K562 (cell line): ENCODE measurements around the gene DNASE1L2. TPM values are rescaled to one million over a fixed set of nuclear protein-coding genes. Genes with fewer than 3 reads are reported as not detected.

ENCODE experiments used
- ATAC-seq: fragments of 200-7000 bp; cut with Tn5 transposase; 3 replicates; pipeline ENCODE4 v1.9.1; 2020; ENCODE audit warnings: moderate library complexity
- BruUV-seq: library from RNA; stranded (reverse); fragments of 400-500 nt; replicated peaks from 2 replicates; lab custom pipeline; 2021; lab: Mats Ljungman, UMichigan
- CTCF ChIA-PET: fragments of 300-600 bp; formaldehyde crosslinking; extraction: SDS; loops from one replicate; lab custom pipeline; 2021; ENCODE audit warnings: low intra/inter-chr PET ratio; lab: Yijun Ruan, JAX
- POLR2A ChIA-PET: fragments of 300-600, 350-650 bp; sonication (Branson Sonifier 250); formaldehyde crosslinking; extraction: SDS; loops from one replicate; lab custom pipeline; 2021; ENCODE audit warnings: antibody characterized with exemption, inconsistent platforms; lab: Yijun Ruan, JAX
- DNase-seq, 4 experiments: peaks; one replicate each; pipeline versions ENCODE4 v3.0.0 to v3.0.0-alpha.2; 2011 to 2018; ENCODE audit warnings: low spot score in 3 of 4, mixed read lengths in 3 of 4; ENCODE audit errors: extremely low read depth in 1 of 4
- FAIRE-seq: peaks from 2 replicates; lab custom pipeline; 2011; peaks lifted over from hg19 to GRCh38; lab: Jason Lieb, UNC
- H2AFZ ChIP-seq: 2 replicates; pipeline ENCODE4 v1.6.0; 2011; ENCODE audit warnings: low read depth, low read length, control low read depth, inconsistent platforms
- H3K27ac ChIP-seq: fragments of 200-600 bp; 3 replicates; pipeline ENCODE4 v1.8.0; 2011; ENCODE audit warnings: low read depth, mild to moderate bottlenecking, control low read depth, inconsistent platforms, low read length, moderate library complexity, mixed read lengths; ENCODE audit errors: extremely low read depth
- H3K27me3 ChIP-seq, 2 experiments: fragments of 300-600 bp in 1 of 2; 2 replicates in 1 of 2; 3 replicates in 1 of 2; pipeline versions ENCODE4 v1.6.0 to v1.8.0; 2011; ENCODE audit warnings: inconsistent platforms in 2 of 2, low read length in 2 of 2, mild to moderate bottlenecking in 1 of 2, mixed read lengths in 1 of 2, moderate library complexity in 1 of 2; ENCODE audit not compliant: control insufficient read depth in 2 of 2, insufficient read depth in 2 of 2
- H3K36me3 ChIP-seq: fragments of 300-600 bp; 3 replicates; pipeline ENCODE4 v1.8.0; 2011; ENCODE audit warnings: mild to moderate bottlenecking, low read length, inconsistent platforms; ENCODE audit not compliant: control insufficient read depth, insufficient read depth
- H3K4me1 ChIP-seq, 2 experiments: fragments of 200-600 bp in 1 of 2; replicated peaks in 1 of 2; 2 replicates in 1 of 2; 3 replicates in 1 of 2; pipeline versions ENCODE4 v1.5.1 to v1.8.0; 2011; ENCODE audit warnings: inconsistent platforms in 2 of 2, low read length in 2 of 2, mild to moderate bottlenecking in 1 of 2, mixed read lengths in 1 of 2, moderate library complexity in 1 of 2; ENCODE audit not compliant: control insufficient read depth in 2 of 2, insufficient read depth in 2 of 2
- H3K4me2 ChIP-seq: 2 replicates; pipeline ENCODE4 v1.6.1; 2011; ENCODE audit warnings: low read length, control low read depth, inconsistent platforms, mixed read lengths; ENCODE audit not compliant: insufficient read depth
- H3K4me3 ChIP-seq: fragments of 200-600 bp; sonication (generic), shearing (Covaris generic); 2 replicates; pipeline ENCODE4 v1.5.1; 2016; ENCODE audit warnings: control low read depth, inconsistent platforms
- H3K79me2 ChIP-seq: fragments of 200-600 bp; 3 replicates; pipeline ENCODE4 v1.8.0; 2011; ENCODE audit warnings: low read length, inconsistent platforms; ENCODE audit not compliant: control insufficient read depth, insufficient read depth
- H3K9ac ChIP-seq, 2 experiments: 2 replicates each; pipeline versions ENCODE4 v1.6.0 to v1.6.1; 2011; ENCODE audit warnings: low read depth in 2 of 2, low read length in 2 of 2, control low read depth in 1 of 2, inconsistent platforms in 1 of 2, mild to moderate bottlenecking in 1 of 2, mixed read lengths in 1 of 2; ENCODE audit not compliant: insufficient read depth in 1 of 2
- H3K9me1 ChIP-seq: one replicate; pipeline ENCODE4 v1.6.0; 2011; ENCODE audit warnings: inconsistent platforms, mild to moderate bottlenecking, low read length, moderate library complexity; ENCODE audit not compliant: control insufficient read depth, insufficient read depth
- H3K9me3 ChIP-seq: replicated peaks from 2 replicates; pipeline ENCODE4 v1.5.1; 2011; ENCODE audit warnings: low read depth, low read length, inconsistent platforms; ENCODE audit not compliant: control insufficient read depth, insufficient read depth
- H4K20me1 ChIP-seq: replicated peaks from 2 replicates; pipeline ENCODE4 v1.6.1; 2011; ENCODE audit warnings: low read length, inconsistent platforms, mixed read lengths; ENCODE audit not compliant: control insufficient read depth, insufficient read depth
- CTCFL ChIP-seq: IDR thresholded peaks from 2 replicates; pipeline ENCODE4 v1.6.1; 2011; ENCODE audit warnings: borderline replicate concordance, low read depth, mild to moderate bottlenecking, moderate library complexity, low read length; ENCODE audit not compliant: insufficient read depth, poor library complexity, severe bottlenecking
- EGR1 ChIP-seq: fragments of 450-650 bp; conservative IDR thresholded peaks from 2 replicates; pipeline ENCODE4 v1.6.1; 2017; ENCODE audit warnings: mild to moderate bottlenecking
- HMGN3 ChIP-seq: IDR thresholded peaks from 2 replicates; pipeline ENCODE4 v1.6.1; 2011; ENCODE audit warnings: borderline replicate concordance, low read depth, mild to moderate bottlenecking, mixed read lengths, low read length; ENCODE audit not compliant: insufficient read length; ENCODE audit errors: extremely low read depth
- HOMEZ ChIP-seq: fragments of 250-450 bp; sonication (Bioruptor Pico); IDR thresholded peaks from 2 replicates; pipeline ENCODE4 v1.4.0; 2020; ENCODE audit warnings: mild to moderate bottlenecking, moderate library complexity
- POLR2G ChIP-seq: fragments of 200-400 bp; formaldehyde crosslinking; IDR thresholded peaks from 2 replicates; pipeline ENCODE4 v1.6.1; 2017; ENCODE audit warnings: low read depth, mild to moderate bottlenecking, antibody characterized with exemption, low read length, moderate library complexity
- RBFOX2 ChIP-seq: fragments of 200-400 bp; formaldehyde crosslinking; IDR thresholded peaks from 2 replicates; pipeline ENCODE4 v1.6.1; 2017; ENCODE audit warnings: low read depth, mild to moderate bottlenecking, low read length, moderate library complexity
- RFX5 ChIP-seq: IDR thresholded peaks from 2 replicates; pipeline ENCODE4 v1.6.1; 2011; ENCODE audit warnings: low read depth, mild to moderate bottlenecking, improper control_type of control experiment, low read length
- ZBTB43 ChIP-seq: sonication (generic); formaldehyde crosslinking; IDR thresholded peaks from 2 replicates; pipeline ENCODE4 v1.8.0; 2023; ENCODE audit warnings: mild to moderate bottlenecking, missing genetic modification reagents
- WGBS: fragments of 100-300 bp; shearing (Covaris generic); methylation state at CpG from one replicate; pipeline ENCODE4 v1.1.6; 2016; ENCODE audit warnings: low coverage, mixed read lengths; ENCODE audit not compliant: insufficient coverage; ENCODE audit errors: missing lambda C conversion rate; 5-methylcytosine and 5-hydroxymethylcytosine counted together
- in situ Hi-C: fragments of 300-500 bp; cut with MboI; formaldehyde crosslinking; loops from 4 replicates; pipeline ENCODE4 v1.15.0; 2018; ENCODE audit warnings: inconsistent platforms, mixed read lengths
- intact Hi-C: fragments of 100-400 bp; cut with micrococcal nuclease; formaldehyde crosslinking; loops from 2 replicates; pipeline ENCODE4 v1.14.2; 2022
- polyA plus RNA-seq, 8 experiments: library from polyadenylated mRNA; depleted of rRNA in 4 of 8; stranded (reverse) in 5 of 8; unstranded in 3 of 8; fragments of >200 nt; fragmentation: Nextera tagmentation in 2 of 8; fragmentation: Illumina TruSeq in 1 of 8; extraction: Ambion mirVana in 2 of 8; extraction: Trizol in 1 of 8; gene quantifications; 2 replicates each; pipeline versions ENCODE4 v1.2.1 to v1.2.3, GENCODE V29; 2011 to 2014; ENCODE audit warnings: inconsistent platforms in 1 of 8, missing spikeins in 1 of 8
- total RNA-seq, 7 experiments: library from RNA; depleted of rRNA in 6 of 7; stranded (reverse); fragments of >200 nt in 6 of 7; fragmentation: Illumina TruSeq in 2 of 7; extraction: Trizol in 2 of 7; gene quantifications; 2 replicates each; pipeline versions ENCODE4 v1.2.1 to v1.2.3, GENCODE V29; 2011 to 2021; ENCODE audit warnings: low replicate concordance in 1 of 7

DNASE1L2 gene
- total and polyA plus RNA-seq, 9 of the 15 experiments (the other 6 are each of a cell fraction or from before 2014, with no cell fraction given), result 0.08 to 2.7 (median 1.7) TPM; not detected in 1

GRCh38 chr16:2244301-2244700 is 8.1 kb downstream of the DNASE1L2 start:
- TF ChIP-seq EGR1 (peak; percentile 23), HMGN3 (peak; percentile 26), HOMEZ (CRISPR knock-in tag) (no peak), ZBTB43 (no peak), RFX5 (no peak), CTCFL (peak; percentile 56), POLR2G (peak; percentile 65; the same call in 1 of the 2 replicates), RBFOX2 (peak; percentile 39; the same call in 1 of the 2 replicates)
- no TSS peak for BruUV-seq
- in situ Hi-C loops, result no loop called here
- Histone ChIP-seq H3K36me3 (peaks cover 75% of the 10 kb centered on the region; the same call in 2 of the 3 replicates), H3K4me1 (peaks cover 0 to 36% of the 10 kb centered on the region in 2 experiments; a peak in 2 of 5 replicates), H3K9me1 (no peaks in the 10 kb centered on the region), H3K79me2 (peaks cover 25% of the 10 kb centered on the region), H3K4me3 (no peak overlapping the region), H3K4me2 (no peak overlapping the region), H3K27me3 (no peaks in the 10 kb centered on the region), H3K27ac (no peak overlapping the region), H2AFZ (no peak overlapping the region), H4K20me1 (no peaks in the 10 kb centered on the region), H3K9me3 (no peaks in the 10 kb centered on the region), H3K9ac (peak overlapping the region in 1 of 2 experiments; percentile 68; a peak in 1 of 4 replicates)
- WGBS, result 92% methylated on average over 12 of the region's 17 CpGs
- no peak for ATAC-seq
- intact Hi-C loops, result no loop called here
- no peak for FAIRE-seq
- CTCF ChIA-PET, result no interaction called here
- POLR2A ChIA-PET, result interaction anchor here (1.0 to 1.4 kb wide), 3 partner anchors 11 to 201 kb away, joined by 3 to 4 read pairs (median 3); no protein-coding TSS in a partner anchor
- peak in 1 of 4 experiments; percentile 46 for DNase-seq
